Activated CD4-positive, CD25-positive, alpha-beta regulatory T cell treated with anti-CD3 and anti-CD28 coated beads, Interleukin-2, amount 50 U/mL, for 72 hours (primary cell): ENCODE data around the gene GNA12.
"Not testable (repeated sequence)": the region's sequence is repeated elsewhere in the genome, so short reads cannot be mapped to it uniquely, and the experiment has no call there.

ENCODE experiments used
- DNase-seq: peaks from one replicate; pipeline ENCODE4 v3.0.0; 2021

Gene GNA12

DNA sequence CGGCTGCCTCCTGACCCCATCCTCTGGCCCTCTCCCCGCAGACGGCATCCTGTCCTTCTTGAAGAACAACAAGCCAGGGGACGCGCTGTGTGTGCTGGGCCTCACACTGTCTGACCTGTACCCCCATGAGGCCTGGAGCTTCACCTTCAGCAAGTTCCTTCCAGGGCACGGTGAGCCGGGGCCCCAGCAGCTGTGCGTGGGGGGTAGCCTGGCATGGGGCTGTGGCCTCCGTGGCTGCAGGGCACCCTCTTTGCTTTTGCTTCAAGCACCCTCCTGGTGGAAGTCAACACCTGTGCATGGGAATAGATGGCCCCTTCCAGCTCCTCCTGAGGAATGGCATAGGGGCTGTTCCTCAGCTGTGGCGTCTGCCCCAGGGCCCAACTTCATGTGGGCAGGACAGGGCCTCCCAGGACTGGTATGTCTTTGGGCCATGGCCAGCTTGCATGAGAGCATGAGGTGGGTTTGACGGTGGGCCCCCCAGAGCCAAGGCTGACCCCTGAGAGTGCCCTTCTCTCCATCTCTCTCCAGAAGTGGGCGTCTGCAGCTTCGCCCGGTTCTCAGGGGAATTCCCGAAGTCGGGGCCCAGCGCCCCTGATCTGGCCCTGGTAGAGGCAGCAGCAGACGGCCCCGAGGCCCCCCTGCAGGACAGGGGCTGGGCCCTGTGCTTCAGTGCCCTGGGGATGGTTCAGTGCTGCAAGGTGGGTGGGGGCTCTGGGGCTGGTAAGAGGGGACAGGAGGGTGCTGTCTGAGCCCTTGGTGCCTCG lies 135.4 kb downstream of the GNA12 start:
- no peak for DNase-seq

DNA sequence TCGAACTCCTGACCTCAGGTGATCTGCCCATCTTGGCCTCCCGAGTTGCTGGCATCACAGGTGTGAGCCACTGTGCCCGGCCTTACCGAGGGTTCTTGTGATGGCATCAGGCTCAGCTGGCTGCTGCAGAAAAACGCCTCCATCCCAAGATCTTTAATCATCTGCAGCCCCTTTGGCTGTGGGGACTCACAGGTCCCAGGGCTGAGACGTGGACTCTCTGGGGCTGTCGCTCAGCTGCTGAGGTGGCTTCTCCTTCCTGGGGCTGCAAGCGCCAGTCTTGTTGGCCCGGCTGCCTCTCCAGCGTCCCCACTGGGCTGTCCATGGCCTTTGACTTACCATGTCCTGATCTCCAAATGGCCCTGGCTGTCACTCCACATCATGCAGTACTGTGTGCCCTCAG lies 136.1 kb downstream of the GNA12 start:
- no peak for DNase-seq

DNA sequence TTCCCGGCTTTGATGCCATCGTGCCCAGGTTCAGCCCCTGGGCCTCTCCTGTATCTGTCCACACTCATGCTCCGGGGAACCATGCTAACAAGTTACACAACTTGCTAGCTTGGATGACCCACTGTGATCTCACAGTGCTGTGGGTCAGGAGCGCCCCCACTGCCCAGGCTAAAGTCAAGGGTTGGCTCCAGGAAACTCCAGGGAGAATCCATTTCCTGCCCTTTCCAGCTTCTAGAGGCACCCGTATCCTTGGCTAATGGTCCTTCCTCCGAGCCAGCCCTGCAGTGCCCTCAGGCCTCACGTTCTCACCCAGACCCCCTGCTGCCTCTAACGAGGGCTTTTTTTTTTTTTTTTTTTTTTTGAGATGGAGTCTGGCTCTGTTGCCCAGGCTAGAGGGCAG lies 136.6 kb downstream of the GNA12 start:
- DNase-seq = no peak

DNA sequence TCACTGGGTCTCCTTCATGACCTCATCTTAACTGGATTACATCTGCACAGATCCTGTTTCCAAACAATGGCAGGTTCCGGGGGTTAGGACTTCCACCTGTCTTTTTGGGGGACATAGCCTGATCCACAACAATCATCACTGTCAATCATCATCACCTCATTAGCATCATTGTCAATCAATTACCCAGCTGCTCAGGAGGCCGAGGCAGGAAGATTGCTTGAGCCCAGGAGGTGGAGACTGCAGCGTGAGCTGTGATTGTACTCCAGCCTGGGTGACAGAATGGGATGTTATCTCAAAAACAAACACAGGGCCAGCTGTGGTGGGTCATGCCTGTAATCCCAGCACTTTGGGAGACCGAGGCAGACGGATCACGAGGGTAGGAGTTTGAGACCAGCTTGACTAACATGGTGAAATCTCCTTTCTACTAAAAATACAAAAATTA lies 137.4 kb downstream of the GNA12 start:
- DNase-seq = no peak

DNA sequence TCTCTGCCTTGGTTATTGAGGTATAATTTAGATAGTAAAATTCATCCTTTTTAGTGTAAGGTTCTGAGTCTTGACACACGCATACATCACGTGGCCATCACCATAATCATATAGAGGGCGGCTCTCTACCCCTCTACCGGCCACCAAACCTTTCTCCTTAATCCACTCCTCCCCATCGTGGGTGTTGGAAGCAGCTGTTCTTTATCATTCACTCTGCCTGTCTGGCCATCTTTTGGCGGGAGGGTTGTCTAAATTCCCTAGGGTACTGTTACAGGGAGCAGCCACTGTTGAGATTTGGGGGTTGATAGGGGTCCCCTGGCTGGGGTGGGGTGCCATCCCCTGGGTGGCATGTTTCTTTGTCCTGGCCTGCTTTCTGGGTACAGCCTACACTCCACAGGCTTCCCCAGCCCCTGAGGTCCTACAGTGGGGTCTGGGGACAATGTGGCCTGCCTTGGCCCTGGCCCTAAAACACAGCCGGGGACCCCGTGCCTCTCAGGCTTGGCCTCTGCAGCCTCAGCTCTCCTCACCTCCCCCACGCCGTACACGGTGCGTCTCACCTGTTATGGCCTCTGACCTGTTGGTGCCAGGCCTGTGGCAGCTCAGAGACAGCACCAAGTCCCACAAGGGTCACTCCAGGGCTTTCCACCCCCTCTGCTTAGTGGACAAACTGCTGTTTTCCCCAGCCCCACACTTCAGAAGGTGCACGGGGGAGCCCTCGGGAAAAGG lies 138.6 kb downstream of the GNA12 start:
- no peak for DNase-seq

DNA sequence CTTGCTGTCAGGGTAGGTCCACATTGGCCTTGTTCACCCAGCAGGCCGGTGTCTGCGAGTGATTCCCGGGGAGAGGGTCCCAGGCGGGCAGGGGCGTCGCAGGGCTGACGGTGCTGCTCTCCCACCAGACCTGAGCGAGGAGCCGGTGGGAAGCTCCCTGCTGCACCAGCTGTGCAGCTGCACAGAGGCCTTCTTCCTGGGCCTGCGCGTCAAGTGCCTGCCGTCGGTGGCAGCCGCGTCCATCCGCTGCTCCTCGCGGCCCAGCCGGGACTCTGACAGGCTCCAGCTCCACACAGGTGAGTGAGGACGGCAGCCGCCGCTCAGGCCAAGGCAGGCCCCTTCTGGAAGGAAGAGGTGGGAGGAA lies 141.5 kb downstream of the GNA12 start:
- DNase-seq = no peak

DNA sequence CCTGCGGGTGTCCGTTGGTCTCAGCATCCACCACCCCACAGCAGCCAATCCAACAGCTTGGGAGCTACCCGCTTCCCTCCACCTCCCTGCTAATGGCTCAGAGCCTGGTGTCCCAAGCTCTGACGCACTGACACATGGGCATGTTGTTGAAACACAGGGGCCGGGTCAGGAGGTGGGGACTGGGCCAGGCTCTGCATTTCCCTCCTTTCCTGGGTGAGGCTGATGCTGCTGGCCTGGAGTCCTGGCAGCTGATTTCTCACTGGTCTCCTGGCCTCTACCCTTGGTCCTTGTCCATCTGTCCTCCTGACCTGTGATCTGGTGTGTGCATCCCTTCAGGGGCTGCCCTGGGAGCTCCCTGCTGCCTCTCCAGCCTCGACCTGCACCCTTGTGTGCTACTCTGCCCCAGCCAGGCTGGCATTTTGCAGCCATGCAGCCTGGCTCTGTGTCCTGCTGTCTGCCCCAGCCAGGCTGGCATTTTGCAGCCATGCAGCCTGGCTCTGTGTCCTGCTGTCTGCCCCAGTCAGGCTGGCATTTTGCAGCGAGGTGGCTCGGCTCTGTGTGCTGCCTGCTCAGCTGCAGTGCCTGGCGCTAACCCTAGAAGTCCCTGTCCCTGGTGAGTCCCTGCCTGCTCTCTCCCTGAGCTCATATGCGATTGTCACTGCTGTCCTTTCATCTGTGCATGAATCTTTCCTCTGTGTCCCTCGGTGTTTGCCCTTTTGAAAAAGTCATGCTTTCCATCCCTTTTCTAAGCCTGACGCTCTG lies 142.1 kb downstream of the GNA12 start:
- DNase-seq = no peak

DNA sequence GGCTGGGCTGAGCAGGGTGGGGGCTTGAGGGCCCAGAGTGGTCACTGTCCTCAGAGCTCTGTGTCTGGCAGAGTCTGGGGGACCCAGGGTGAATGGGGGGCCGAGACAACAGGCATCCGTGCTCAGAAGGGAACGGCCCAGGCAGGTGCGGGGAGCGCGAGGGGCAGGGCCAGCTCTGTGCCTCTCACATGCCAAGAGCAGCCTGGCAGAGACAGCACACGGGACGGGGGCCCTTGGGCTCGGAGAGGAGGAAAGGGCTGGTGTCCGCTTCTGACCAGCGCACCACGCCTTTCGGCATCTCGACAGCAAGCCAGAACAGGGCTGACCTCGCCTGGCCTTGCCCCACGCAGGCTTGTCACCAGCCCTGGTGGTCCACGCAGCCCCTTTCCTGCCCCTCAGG lies 142.7 kb downstream of the GNA12 start:
- DNase-seq = no peak

DNA sequence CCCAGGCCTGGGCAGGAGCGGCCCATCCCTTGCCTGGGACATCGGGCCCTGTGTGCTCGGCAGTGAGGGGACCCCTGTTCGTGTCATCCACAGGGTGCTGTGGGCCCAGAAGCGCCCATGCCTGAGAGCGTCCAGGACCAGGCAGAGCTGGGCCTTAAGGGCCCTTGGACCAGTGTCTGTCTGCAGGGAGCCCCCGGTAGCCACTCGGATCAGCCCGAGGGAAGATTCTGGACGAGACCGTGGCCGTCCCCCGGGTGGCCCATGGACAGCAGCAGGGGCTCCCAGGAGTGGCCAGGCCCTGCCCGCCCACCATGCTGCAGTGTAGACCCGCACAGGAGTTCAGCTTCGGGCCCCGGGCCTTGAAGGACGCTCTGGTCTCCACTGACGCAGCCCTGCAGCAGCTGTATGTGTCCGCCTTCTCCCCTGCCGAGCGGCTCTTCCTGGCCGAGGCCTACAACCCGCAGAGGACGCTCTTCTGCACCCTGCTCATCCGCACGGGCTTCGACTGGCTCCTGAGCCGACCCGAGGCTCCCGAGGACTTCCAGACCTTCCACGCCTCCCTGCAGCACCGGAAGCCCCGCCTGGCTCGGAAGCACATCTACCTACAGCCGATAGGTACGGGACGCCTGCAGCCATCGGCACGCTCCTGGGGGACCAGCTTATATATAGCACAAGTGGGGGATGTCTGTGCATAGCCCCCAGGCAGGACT lies 143.8 kb downstream of the GNA12 start:
- no peak for DNase-seq

DNA sequence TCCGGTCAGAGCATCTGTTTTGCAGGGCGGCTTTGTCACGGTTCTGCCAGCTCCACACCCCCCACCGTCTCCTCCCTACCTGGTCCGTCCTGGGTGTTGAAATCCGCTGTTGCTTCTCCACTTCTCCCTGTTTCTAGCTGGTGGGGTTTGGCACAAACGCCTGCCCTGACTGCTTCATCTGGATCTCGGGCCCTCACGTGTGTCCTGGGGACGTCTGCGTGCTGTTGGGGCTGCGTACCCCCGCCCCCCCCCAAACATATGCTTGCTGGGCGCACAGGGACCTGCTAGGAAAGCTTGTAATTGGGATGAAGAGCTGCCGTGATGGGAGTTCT lies 144.9 kb downstream of the GNA12 start:
- DNase-seq = no peak

DNA sequence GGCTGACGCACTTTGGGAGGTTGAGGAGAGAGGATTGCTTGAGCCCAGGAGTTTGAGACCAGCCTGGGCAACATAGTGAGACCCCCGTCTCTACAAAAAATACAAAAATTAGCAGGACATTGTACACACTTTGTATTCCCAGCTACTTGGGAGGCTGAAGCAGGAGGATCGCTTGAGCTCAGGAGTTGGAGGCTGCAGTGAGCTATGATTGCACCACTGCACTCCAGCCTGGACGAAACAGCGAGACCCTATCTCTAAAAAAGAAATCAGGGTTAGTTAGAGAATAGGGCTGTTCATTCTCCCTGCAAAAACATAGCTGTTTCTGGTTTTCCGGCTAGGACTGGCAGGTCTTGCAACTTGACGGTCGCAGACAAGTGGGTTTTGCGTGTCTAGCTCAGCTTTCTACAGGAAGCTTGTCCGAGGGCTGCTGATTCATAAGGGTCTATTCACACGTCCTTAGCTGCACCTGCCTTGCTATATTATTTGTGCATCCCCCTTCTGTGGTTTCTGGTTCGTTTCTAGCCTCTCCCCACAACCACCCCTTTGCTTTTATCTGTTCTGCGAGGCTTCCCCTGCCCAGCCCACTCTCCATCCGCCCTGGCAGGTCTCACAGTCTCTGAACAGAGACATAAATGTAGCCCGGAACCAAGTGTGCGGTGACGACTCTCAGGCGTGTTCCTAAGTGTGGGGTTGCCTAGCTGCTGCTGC lies 145.4 kb downstream of the GNA12 start:
- peak; percentile 60 for DNase-seq

DNA sequence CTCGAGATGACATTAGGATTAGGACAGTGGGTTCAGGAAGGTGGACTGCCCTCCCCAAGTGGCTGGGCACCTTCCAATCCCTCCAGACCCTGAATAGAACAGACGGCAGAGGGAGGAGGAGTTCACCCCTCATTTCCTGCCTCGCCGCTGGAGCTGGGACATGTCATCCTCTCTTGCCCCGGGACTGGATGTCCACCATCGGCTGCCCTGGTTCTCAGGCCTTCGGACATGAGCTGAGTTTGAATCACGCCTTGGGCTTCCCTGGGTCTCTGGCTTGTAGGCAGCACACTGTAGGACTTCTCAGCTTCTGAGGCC lies 150.0 kb downstream of the GNA12 start:
- DNase-seq = not testable (repeated sequence)

DNA sequence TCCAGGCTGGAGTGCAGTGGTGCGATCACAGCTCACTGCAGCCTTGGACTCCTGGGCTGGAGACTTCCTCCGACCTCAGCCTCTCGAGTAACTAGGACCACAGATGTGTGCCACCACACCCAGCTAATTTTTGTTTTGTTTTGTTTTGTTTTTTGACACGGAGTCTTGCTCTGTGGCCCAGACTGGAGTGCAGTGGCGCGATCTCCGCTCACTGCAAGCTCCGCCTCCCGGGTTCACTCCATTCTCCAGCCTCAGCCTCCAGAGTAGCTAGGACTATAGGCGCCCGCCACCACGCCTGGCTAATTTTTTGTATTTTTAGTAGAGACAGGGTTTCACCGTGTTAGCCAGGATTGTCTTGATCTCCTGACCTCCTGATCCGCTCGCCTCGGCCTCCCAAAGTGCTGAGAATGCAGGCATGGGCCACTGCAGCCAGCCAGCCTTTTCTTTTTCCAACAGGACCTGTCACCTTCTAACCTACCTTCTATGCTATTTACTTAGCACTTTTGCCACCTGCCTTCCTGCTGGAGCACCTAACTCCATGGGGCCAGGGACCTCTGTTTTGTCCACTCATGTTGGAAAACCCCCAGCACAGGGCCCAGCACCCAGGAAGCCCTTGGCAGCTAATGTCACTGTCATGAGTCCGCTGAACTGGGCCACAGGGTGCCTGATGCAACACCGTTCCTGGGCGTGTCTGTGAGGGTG lies 150.5 kb downstream of the GNA12 start:
- not testable (repeated sequence) for DNase-seq

DNA sequence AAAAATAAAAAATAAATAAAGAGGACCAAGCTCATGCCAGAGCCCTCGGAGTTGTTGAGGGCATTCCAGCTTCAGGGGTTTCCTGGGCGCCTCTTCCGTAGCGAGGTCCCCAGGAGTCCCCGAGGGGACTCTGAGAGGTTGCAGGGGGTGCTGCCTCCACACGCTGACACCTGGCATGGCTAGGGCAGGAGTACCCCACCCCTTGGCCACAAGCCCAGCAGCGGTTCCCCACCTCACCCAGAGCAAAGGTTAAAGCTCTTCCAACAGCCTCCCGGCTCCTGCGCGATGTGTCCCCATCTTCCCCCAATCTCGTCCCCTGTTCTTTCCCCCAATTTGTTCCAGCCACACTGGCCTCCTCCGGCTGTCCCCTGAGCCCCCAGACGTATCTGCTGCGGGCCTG lies 151.6 kb downstream of the GNA12 start:
- DNase-seq = no peak

DNA sequence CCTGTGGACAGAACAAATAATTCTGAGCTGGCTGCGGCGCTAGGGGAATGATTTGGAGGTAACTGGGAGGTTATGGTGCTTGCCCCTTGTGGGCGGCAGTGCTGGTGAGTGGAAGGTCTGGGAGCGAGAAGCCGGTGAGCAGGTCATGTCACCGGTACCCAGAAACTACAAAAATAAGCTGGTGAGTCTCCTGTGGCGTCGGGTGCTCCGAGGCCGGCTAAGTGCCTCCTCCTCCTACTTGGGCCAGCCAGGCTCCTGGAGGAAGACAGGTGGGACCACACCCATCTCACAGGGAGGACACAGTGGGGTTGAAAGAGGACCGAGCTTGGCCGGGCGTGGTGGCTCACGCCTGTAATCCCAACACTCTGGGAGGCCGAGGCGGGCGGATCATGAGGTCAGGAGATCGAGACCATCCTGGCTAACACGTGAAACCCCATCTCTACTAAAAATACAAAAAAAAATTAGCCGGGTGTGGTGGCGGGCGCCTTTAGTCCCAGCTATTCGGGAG lies 152.1 kb downstream of the GNA12 start:
- not testable (repeated sequence) for DNase-seq

DNA sequence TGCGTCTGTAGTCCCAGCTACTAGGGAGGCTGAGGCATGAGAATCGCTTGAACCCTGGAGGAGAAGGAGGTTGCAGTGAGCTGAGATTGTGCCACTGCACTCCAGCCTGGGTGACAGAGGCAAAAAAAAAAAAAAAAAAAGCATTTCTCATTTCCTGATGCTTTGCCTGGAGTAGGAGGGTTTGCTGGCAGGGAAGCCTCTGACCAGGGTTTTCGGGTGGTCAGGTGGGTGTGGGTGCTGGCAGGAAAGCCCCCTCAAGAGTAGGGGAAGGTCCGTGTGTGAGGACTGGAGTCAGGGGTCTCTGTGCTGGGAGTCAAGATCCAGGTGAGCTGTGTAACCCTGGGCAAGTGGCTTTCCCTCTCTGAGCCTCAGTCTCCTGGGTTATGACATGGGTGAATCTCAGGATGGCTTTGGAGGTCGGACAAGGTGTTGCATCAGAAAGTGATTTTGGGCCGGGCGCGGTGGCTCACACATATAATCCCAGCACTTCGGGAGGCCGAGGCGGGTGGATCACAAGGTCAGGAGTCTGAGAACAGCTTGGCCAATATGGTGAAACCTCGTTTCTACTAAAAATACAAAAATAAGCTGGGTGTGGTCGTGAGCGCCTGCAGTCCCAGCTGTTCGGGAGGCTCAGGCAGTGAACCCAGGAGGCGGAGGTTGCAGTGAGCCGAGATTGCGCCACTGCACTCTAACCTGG lies 152.9 kb downstream of the GNA12 start:
- DNase-seq = no peak

DNA sequence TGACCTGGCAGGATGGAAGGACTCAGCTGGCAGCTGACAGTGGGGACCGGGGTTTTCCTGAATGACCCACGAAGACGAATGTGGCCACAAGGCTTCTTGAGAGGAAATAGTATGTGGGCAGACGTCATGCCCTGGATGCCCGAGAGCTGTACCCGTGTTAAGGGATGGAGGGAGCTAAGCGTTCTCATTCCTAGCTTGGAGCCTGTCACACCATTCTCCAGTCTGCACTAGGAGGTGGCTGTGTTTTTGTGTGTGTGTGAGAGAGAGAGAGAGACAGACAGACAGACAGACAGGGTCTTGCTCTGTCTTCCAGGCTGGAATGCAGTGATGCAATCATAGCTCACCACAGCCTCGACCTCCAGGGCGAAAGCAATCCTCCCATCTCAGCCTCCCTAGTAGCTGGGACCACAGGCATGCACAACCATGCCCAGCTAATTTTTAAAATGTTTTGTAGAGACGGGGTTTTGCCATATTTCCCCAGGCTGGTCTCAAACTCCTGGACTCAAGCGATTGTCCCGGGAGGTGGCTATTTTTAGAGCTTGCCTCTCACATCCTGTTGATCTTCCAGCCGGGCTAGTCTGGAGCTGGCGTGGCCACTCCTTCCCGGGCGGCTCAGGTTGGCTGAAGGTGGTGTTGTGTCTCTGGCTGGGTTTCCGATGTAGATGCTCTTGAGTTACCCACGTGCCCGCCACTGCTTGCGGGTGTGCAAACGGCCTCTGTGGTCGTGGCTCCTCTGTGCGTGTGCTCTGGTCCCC lies 154.0 kb downstream of the GNA12 start:
- DNase-seq = no peak

DNA sequence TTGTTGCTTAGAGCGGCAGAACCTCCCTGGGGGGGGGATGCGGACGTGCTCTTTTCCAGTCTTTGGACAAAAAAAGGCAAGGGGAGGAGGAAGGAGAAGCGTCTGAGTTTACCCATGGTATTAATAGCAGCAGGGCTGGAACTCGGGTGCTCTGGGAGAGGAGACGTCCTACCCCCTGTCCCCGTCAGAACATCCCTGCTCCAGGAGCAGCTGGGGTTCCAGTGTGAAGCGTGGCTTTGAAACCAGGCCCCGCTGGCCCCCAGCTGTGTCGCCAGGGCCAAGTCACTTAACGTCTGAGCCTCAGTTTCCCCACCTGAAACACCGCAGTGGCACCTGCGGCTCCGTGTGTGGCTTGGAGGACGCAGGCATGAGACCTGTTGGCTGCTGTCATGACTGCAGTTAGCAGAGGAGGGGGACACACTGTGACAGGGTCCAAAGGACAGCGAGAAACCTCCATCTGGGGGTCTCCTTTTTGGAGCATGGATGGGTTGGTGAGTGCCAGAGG lies 154.7 kb downstream of the GNA12 start:
- no peak for DNase-seq

DNA sequence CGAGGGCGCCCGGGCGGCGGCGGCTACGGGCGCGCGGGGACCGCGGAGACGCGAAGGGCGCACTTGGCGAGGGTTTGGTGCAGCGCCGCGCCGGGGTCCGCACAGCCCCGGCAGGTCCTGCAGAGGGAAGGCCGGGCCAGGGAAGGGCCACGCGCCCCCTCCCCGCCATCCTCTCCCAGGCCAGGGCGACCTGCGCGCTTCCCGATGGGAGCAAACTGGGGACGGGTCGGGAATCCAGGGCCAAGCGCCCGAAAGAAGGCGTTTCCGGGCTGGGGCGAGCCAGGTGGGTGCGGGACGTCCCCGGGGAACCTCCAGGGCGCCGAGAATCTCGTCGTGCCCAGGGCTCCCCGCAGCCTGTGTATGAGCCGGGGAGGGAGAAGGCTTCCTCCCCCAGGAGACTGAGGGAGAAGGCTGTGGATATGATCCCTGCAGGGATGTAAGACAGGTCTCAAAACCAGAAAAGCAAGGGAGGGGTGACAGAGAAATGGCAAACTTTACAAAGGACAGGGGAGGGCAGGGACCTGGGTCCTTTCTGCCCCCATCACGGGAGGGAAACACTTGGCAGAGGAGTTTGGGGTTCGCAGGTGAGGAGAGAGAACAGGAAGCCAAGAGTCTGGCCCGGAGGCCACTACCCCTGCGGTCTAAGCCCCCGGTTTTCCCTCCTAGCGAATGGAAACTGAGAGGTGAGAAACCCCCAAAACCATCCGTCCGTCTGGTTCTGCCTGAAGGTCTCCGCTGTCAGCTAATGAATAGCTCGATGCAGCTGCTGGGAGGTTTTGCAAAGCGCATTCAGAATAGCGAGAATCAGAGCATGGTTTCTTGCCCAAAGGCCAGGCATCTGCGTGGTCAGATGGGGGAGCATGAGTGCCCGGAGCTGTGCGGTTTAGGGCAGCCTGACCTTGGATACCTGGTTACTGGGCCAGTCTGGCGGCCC lies 155.4 kb downstream of the GNA12 start:
- no peak for DNase-seq
